HEK293 (cell line): ENCODE results near the gene CASZ1.

Experiments
- CTCF ChIA-PET: fragments of 350-600 bp; formaldehyde crosslinking; extraction: SDS; loops from one replicate; lab custom pipeline; 2021; ENCODE audit warnings: antibody characterized with exemption; lab: Yijun Ruan, JAX
- POLR2A ChIA-PET: fragments of 300-600 bp; formaldehyde crosslinking; extraction: SDS; loops from one replicate; lab custom pipeline; 2020; ENCODE audit warnings: antibody characterized with exemption, inconsistent platforms; lab: Yijun Ruan, JAX
- H3K27ac ChIP-seq: fragments of 200-500 bp; sonication (Bioruptor generic); 2 replicates; pipeline ENCODE4 v1.5.1; 2014; ENCODE audit warnings: low read depth, low read length, control low read depth, inconsistent platforms; ENCODE audit errors: extremely low read depth
- H3K36me3 ChIP-seq, 2 experiments: fragments of 200-500 bp in 1 of 2; sonication (Bioruptor generic) in 1 of 2; 1 replicate in 1 of 2; 2 replicates in 1 of 2; pipeline ENCODE4 v1.5.1; 2014 to 2017; ENCODE audit warnings: inconsistent platforms in 2 of 2, low read length in 2 of 2; ENCODE audit not compliant: control insufficient read depth in 2 of 2, insufficient read depth in 1 of 2
- H3K4me1 ChIP-seq: fragments of 200-500 bp; sonication (Bioruptor generic); 2 replicates; pipeline ENCODE4 v1.5.1; 2014; ENCODE audit warnings: mild to moderate bottlenecking, low read length, inconsistent platforms; ENCODE audit not compliant: control insufficient read depth, insufficient read depth
- H3K4me3 ChIP-seq: 2 replicates; pipeline ENCODE4 v1.5.1; 2011; ENCODE audit warnings: low read depth, mild to moderate bottlenecking, control low read depth, low read length, moderate library complexity
- H3K9me3 ChIP-seq: fragments of 200-500 bp; sonication (Bioruptor generic); 2 replicates; pipeline ENCODE4 v1.5.1; 2014; ENCODE audit warnings: low read depth, low read length, inconsistent platforms; ENCODE audit not compliant: control insufficient read depth, insufficient read depth
- BCL11A ChIP-seq: fragments of 450-650 bp; formaldehyde crosslinking; IDR thresholded peaks from 2 replicates; pipeline ENCODE4 v1.5.1; 2016; ENCODE audit warnings: low read depth, missing biosample characterization, missing genetic modification characterization
- EGR2 ChIP-seq: fragments of 450-650 bp; formaldehyde crosslinking; IDR thresholded peaks from 2 replicates; pipeline ENCODE4 v1.5.1; 2016; ENCODE audit warnings: low read depth, missing biosample characterization, missing genetic modification characterization
- FEZF1 ChIP-seq: fragments of 450-650 bp; formaldehyde crosslinking; IDR thresholded peaks from 2 replicates; pipeline ENCODE4 v1.5.1; 2016; ENCODE audit warnings: missing biosample characterization, missing genetic modification characterization
- GFI1B ChIP-seq: fragments of 450-650 bp; formaldehyde crosslinking; IDR thresholded peaks from 2 replicates; pipeline ENCODE4 v1.5.1; 2016; ENCODE audit warnings: missing biosample characterization, missing genetic modification characterization
- HOXC10 ChIP-seq: sonication (generic); formaldehyde crosslinking; IDR thresholded peaks from 2 replicates; pipeline ENCODE4 v1.8.1; 2023; ENCODE audit warnings: mild to moderate bottlenecking, missing genetic modification reagents
- MZF1 ChIP-seq: fragments of 450-650 bp; formaldehyde crosslinking; IDR thresholded peaks from 2 replicates; pipeline ENCODE4 v1.5.1; 2017; ENCODE audit warnings: missing biosample characterization, missing genetic modification characterization, borderline replicate concordance
- ZBTB44 ChIP-seq: fragments of 450-650 bp; IDR thresholded peaks from 2 replicates; pipeline ENCODE4 v1.5.1; 2018; ENCODE audit warnings: missing biosample characterization, mild to moderate bottlenecking, missing genetic modification characterization
- ZBTB6 ChIP-seq: fragments of 450-650 bp; formaldehyde crosslinking; IDR thresholded peaks from 2 replicates; pipeline ENCODE4 v1.5.1; 2017; ENCODE audit warnings: missing biosample characterization, missing genetic modification characterization
- ZFHX2 ChIP-seq: fragments of 450-650 bp; formaldehyde crosslinking; conservative IDR thresholded peaks from 2 replicates; pipeline ENCODE4 v1.5.1; 2016; ENCODE audit warnings: missing biosample characterization, missing genetic modification characterization
- ZNF114 ChIP-seq: fragments of 450-650 bp; formaldehyde crosslinking; IDR thresholded peaks from 2 replicates; pipeline ENCODE4 v1.5.0; 2017; ENCODE audit warnings: missing biosample characterization, missing genetic modification characterization
- ZNF223 ChIP-seq: fragments of 450-650 bp; formaldehyde crosslinking; IDR thresholded peaks from 2 replicates; pipeline ENCODE4 v1.5.1; 2016; ENCODE audit warnings: missing biosample characterization, missing genetic modification characterization
- ZNF239 ChIP-seq: fragments of 450-650 bp; formaldehyde crosslinking; IDR thresholded peaks from 2 replicates; pipeline ENCODE4 v1.5.1; 2016; ENCODE audit warnings: missing biosample characterization, missing genetic modification characterization
- ZNF26 ChIP-seq: fragments of 450-650 bp; formaldehyde crosslinking; IDR thresholded peaks from 2 replicates; pipeline ENCODE4 v1.5.1; 2016; ENCODE audit warnings: missing biosample characterization, missing genetic modification characterization
- ZNF280D ChIP-seq: fragments of 450-650 bp; formaldehyde crosslinking; IDR thresholded peaks from 2 replicates; pipeline ENCODE4 v1.5.1; 2016; ENCODE audit warnings: missing biosample characterization, missing genetic modification characterization
- ZNF311 ChIP-seq: fragments of 450-650 bp; formaldehyde crosslinking; IDR thresholded peaks from 2 replicates; pipeline ENCODE4 v1.5.1; 2017; ENCODE audit warnings: missing biosample characterization, missing genetic modification characterization, borderline replicate concordance
- ZNF341 ChIP-seq: fragments of 450-650 bp; formaldehyde crosslinking; IDR thresholded peaks from 2 replicates; pipeline ENCODE4; 2016; ENCODE audit warnings: low read depth, missing biosample characterization, missing genetic modification characterization
- ZNF350 ChIP-seq: fragments of 450-650 bp; formaldehyde crosslinking; IDR thresholded peaks from 2 replicates; pipeline ENCODE4 v1.5.0; 2017; ENCODE audit warnings: missing biosample characterization, mild to moderate bottlenecking, missing genetic modification characterization
- ZNF626 ChIP-seq: fragments of 450-650 bp; sonication (Bioruptor Pico); formaldehyde crosslinking; IDR thresholded peaks from 2 replicates; pipeline ENCODE4 v1.5.1; 2018; ENCODE audit warnings: missing biosample characterization, missing genetic modification characterization, inconsistent platforms
- ZNF658 ChIP-seq: fragments of 450-650 bp; formaldehyde crosslinking; IDR thresholded peaks from 2 replicates; pipeline ENCODE4; 2016; ENCODE audit warnings: missing biosample characterization, missing genetic modification characterization
- ZNF670 ChIP-seq: fragments of 450-650 bp; formaldehyde crosslinking; IDR thresholded peaks from 2 replicates; pipeline ENCODE4 v1.5.1; 2016; ENCODE audit warnings: missing biosample characterization, missing genetic modification characterization, low read depth

Gene CASZ1

GRCh38 chr1:10653370-10654125 lies 142.9 kb downstream of the CASZ1 start:
- H3K4me1 ChIP-seq, result no peaks in the 10 kb centered on the region
- TF ChIP-seq EGR2 (tag by site-specific recombination) (peak; percentile 85), ZFHX2 (tag by site-specific recombination) (peak; percentile 73), ZNF280D (tag by site-specific recombination) (no peak)
- TF ChIP-seq, all 188 proteins: peak for 2
- Histone ChIP-seq H3K36me3 (peaks cover 0 to 41% of the 10 kb centered on the region in 2 experiments; a peak in 1 of 3 replicates), H3K4me3 (no peak overlapping the region), H3K9me3 (no peaks in the 10 kb centered on the region), H3K27ac (no peak overlapping the region)
- ChIA-PET POLR2A (no interaction called here), CTCF (no interaction called here)

- no peak overlapping the region for H3K4me3 ChIP-seq
- TF ChIP-seq ZNF626 (tag by site-specific recombination) (no peak), BCL11A (tag by site-specific recombination) (no peak), FEZF1 (tag by site-specific recombination) (no peak), ZBTB44 (tag by site-specific recombination) (no peak), ZNF670 (no peak), ZNF26 (tag by site-specific recombination) (no peak), ZNF114 (no peak), ZBTB6 (no peak), HOXC10 (no peak), ZNF350 (no peak), ZNF223 (tag by site-specific recombination) (no peak), ZNF239 (tag by site-specific recombination) (no peak), GFI1B (no peak), ZNF658 (tag by site-specific recombination) (no peak), ZNF311 (tag by site-specific recombination) (no peak), ZNF341 (tag by site-specific recombination) (no peak), MZF1 (no peak)
- TF ChIP-seq, all 188 proteins: peak for 0
- H3K9me3 ChIP-seq, result no peaks in the 10 kb centered on the region
- no peaks in the 10 kb centered on the region for H3K4me1 ChIP-seq
- peaks cover 0 to 33% of the 10 kb centered on the region in 2 experiments; a peak in 1 of 3 replicates for H3K36me3 ChIP-seq
- no peak overlapping the region for H3K27ac ChIP-seq
- ChIA-PET CTCF (no interaction called here), POLR2A (no interaction called here)
Observed at GRCh38 chr1:10652626-10653025, 143.8 kb downstream of the CASZ1 start.
